ENCODE results near the gene NUTF2. TPM values are rescaled to one million over a fixed set of nuclear protein-coding genes. Genes with fewer than 3 reads are reported as not detected.

Gene NUTF2
- total and polyA plus RNA-seq, 2 of the 8 experiments (the other 6 are each of a cell fraction or from before 2014, with no cell fraction given) = 219 to 377 TPM

- Histone ChIP-seq H3K23ac (ENCODE audit: insufficient read length) (no peak overlapping the region), H4K5ac (ENCODE audit: insufficient read length, low read depth, low read length) (no peak overlapping the region), H3K4me2 (ENCODE audit: insufficient read depth in 1 of 2, low read depth in 2 of 2, low read length in 2 of 2) (no peak overlapping the region), H3K4ac (replicated peaks; ENCODE audit: insufficient read length, low read depth, low read length) (no peak overlapping the region), H2AK5ac (ENCODE audit: low read depth, low read length) (no peak overlapping the region), H2BK12ac (ENCODE audit: low read depth, low read length) (no peak overlapping the region), H3K9me3 (ENCODE audit: insufficient read depth in 2 of 2, low read depth in 1 of 2, low read length in 1 of 2) (no peaks in the 10 kb centered on the region), H3K56ac (replicated peaks; ENCODE audit: insufficient read length, low read depth, low read length) (no peak overlapping the region), H2BK5ac (ENCODE audit: low read depth, low read length) (no peak overlapping the region), H3K79me1 (ENCODE audit: low read depth, low read length) (peaks cover 15% of the 10 kb centered on the region), H3K23me2 (ENCODE audit: low read depth, low read length) (peaks cover 8% of the 10 kb centered on the region; the same call in 1 of the 2 replicates), H4K8ac (ENCODE audit: extremely low read depth, insufficient read depth, low read length) (no peak overlapping the region), H3K4me1 (replicated peaks in 1 of 4; ENCODE audit: control insufficient read depth in 3 of 4, insufficient read depth in 4 of 4, low read length in 3 of 4) (peaks cover 4 to 7% (median 5%) of the 10 kb centered on the region in 4 experiments; a peak in 6 of 7 replicates), H3K9ac (replicated peaks in 1 of 4; ENCODE audit: extremely low read depth in 1 of 4, low read depth in 3 of 4, low read length in 3 of 4) (no peak overlapping the region), H2BK20ac (ENCODE audit: low read length) (no peak overlapping the region), H2AFZ (ENCODE audit: low read length) (no peak overlapping the region), H2BK120ac (replicated peaks; ENCODE audit: low read depth, low read length) (no peak overlapping the region), H4K20me1 (replicated peaks in 1 of 2; ENCODE audit: control insufficient read depth in 1 of 2, insufficient read depth in 2 of 2, low read length in 2 of 2) (peaks cover 3 to 19% of the 10 kb centered on the region in 2 experiments), H3K4me3 (ENCODE audit: extremely low read depth in 1 of 4, insufficient read depth in 2 of 4, low read depth in 3 of 4, low read length in 4 of 4) (no peak overlapping the region), H2BK15ac (ENCODE audit: low read length) (no peak overlapping the region), H3K14ac (ENCODE audit: insufficient read length) (no peak overlapping the region), H3K36me3 (ENCODE audit: control insufficient read depth in 2 of 4, insufficient read depth in 4 of 4, low read length in 3 of 4) (peaks cover 0 to 11% (median 0%) of the 10 kb centered on the region in 4 experiments; a peak in 3 of 8 replicates), H3K27ac (ENCODE audit: low read depth, low read length) (no peak overlapping the region), H3K27me3 (replicated peaks in 1 of 4; ENCODE audit: control insufficient read depth in 3 of 4, extremely low read depth in 1 of 4, insufficient read depth in 3 of 4, low read length in 3 of 4) (no peaks in the 10 kb centered on the region), H4K91ac (replicated peaks; ENCODE audit: insufficient read length, low read length) (no peak overlapping the region), H3K79me2 (ENCODE audit: control insufficient read depth in 1 of 2, insufficient read depth in 2 of 2, low read length in 2 of 2) (peaks cover 5 to 37% of the 10 kb centered on the region in 2 experiments; a peak in 3 of 4 replicates), H3K18ac (ENCODE audit: extremely low read depth, low read length) (no peak overlapping the region)
- POLR2A ChIA-PET (ENCODE audit: partially characterized antibody) = interaction anchor here (0.8 kb wide), 1 partner anchor 124 kb away, joined by 3 read pairs; no protein-coding TSS in a partner anchor
- TF ChIP-seq POLR2A (IDR thresholded peaks at IDR 0.05; ENCODE audit: control extremely low read depth in 1 of 2, low read depth in 2 of 2, low read length in 2 of 2) (no peak), HDAC6 (IDR thresholded peaks at IDR 0.05; ENCODE audit: low read depth, low read length) (no peak), POLR2AphosphoS5 (IDR thresholded peaks at IDR 0.05; ENCODE audit: low read depth, low read length) (no peak), USF2 (IDR thresholded peaks at IDR 0.05; ENCODE audit: low read length) (no peak), PHF8 (conservative IDR thresholded peaks at IDR 0.05; ENCODE audit: low read depth, low read length) (no peak), TAF7 (optimal IDR thresholded peaks at IDR 0.05; ENCODE audit: borderline replicate concordance, low read depth, low read length) (no peak), HDAC2 (IDR thresholded peaks at IDR 0.05; ENCODE audit: borderline replicate concordance in 1 of 2, low read depth in 2 of 2, low read length in 2 of 2) (no peak)
- no peak for DNase-seq (ENCODE audit: low read depth in 1 of 2, low spot score in 2 of 2)
- no peak for FAIRE-seq
- WGBS, 2 experiments (ENCODE audit: extremely low coverage in 1 of 2, insufficient coverage in 1 of 2, insufficient read length in 1 of 2, insufficient replicate concordance in 2 of 2, low coverage in 1 of 2, low lambda C conversion rate in 2 of 2, missing lambda C conversion rate in 1 of 2) = 100% methylated on average over 1 of the region's 1 CpG; no CpG with 5 or more reads in 1 of the 2 experiments
- CTCF ChIA-PET (ENCODE audit: partially characterized antibody) = interaction anchor here (0.6 to 1.5 kb wide), 7 partner anchors 9 to 135 kb away, joined by 3 to 8 read pairs (median 4); partner anchors contain the start of gene ENKD1
These were observed 45.5 kb upstream of the NUTF2 start for GRCh38 chr16:67801241-67801640.
